ENCODE results near the gene PRKG1.

Gene PRKG1

DNA sequence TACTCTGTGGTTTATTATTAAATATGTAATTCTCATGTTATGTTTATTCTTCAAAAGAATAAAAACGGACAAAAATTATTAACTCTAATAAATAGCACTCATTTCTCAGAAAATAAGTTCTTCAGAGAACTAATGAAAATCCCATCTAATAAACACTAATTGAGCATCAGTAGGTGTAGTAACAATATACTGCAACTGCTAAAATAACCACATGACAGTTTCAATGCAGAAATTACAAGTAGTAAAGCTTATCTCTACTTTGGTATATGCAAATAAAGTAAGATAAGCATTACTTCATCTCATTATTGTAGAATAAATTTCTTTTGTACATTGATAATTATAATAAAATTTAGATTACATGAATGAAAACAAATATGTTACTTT lies 1183.4 kb downstream of the PRKG1 start:
- DNase-seq: no peak

DNA sequence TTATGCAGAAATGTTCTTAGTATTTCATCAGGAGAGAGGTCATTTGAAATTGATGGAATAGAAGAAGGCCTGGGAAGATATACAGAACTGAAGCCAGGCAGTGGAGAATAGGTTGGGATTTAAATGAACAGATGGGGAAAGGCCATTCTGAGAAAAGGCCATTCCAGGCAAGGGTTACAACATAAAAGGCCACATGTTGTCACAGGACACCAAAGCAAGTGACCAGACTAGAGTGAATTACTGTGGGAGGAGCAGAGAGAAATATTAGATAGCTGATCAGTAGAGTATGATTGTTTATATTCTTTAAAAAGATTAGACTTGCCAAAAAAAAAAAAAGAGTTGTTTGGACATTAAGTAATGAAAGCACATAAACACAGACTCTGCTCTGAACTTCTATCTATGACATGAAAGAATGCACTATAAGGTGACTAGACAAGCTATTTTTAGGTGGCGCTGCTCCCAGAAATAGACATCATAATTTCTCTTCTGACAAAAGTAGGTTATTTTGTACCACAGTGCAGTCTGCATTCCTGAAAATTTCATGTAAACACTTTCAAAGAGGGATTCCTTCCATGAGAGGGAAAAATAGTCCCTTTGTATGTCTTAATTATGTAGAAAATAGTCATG lies 1184.6 kb downstream of the PRKG1 start:
- DNase-seq: no peak

DNA sequence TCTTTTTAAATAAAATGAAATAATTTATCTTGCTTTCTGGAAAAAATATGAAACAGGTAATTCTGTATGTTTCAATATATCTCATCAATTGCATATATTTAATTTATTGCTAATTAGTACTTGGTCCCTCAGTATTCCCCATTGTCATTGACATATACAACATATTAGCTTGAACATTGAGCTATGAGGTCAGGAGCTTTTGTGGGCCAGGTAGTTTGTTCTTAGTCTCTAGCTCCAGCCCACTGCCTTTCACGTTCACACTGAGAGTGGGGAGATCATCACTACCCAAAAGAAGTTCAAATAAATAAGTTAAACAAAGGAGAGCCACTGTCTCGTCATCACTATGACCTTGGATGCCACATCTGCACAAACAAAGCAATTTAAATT lies 1185.1 kb downstream of the PRKG1 start:
- no peak for DNase-seq

DNA sequence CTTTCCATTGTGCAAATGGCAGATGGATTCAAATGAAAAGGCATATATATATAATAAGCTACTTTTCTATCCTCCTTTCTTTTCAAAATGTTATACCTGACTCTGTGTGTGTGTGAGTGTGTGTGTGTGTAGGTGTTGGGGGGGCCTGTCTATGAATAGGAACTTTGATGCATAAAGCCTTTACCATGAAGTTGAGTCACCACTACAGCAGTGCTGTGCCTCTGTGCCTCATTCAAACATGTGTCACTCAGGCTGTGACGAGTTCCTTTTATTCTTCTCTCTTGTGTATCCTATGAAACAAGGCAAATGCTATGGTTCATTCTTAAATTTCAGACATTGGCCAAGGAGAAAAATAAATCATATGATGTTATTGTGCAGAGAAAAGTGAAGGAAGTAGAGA lies 1187.1 kb downstream of the PRKG1 start:
- DNase-seq: no peak

DNA sequence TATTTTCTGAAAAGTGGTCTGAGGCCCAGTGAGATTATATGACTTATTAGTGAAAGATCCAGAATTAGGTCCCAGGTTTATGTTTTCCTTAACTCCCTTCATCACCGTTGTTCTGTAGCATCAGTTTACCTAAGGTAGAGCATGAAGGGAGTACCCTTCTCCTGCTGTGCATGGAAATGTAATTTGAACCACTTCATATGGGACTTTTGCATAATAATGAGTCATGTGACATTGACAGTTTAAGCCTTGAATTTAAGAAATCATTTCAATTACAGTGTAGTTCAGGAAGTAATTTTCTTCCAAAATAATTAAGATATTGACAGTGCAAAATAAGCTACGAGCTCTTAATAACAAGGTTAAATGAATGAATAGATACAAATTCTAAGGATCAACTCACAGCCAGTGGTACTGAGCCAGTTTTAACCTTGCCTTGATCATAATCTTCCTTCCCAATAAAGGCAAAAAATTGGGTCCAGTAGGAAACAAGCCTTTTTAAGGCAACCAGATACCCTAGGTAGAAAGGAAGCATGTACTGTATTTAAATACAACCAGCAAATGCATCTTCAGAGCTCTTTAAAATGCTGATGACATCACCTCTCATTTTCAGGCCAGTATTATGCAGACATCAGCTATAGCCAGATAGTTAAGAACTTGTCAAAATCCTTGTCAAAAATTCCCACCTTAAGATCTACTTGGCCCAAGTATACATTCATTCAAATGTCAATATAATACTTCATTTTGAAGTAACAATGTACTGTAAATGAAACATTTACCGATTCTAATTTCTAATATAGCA lies 1191.0 kb downstream of the PRKG1 start:
- DNase-seq: no peak

DNA sequence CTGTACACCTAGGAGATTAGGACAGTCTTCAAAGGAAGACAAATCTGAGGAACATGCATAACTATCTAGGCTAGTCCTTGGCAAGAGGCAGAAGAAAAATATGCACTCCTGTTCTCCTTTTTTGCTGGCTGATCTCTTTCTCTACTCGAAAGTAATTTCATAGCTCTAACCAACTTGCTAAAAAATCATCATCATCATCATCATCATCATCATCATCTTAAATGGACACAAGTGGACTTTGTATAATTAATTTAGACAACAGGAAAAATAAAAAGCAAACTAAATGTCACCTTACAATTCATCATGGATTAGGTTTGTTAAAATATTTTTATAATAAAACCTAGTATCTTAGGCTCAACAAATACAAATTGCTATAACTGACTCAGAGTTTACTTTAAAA lies 1192.6 kb downstream of the PRKG1 start:
- no peak for DNase-seq

DNA sequence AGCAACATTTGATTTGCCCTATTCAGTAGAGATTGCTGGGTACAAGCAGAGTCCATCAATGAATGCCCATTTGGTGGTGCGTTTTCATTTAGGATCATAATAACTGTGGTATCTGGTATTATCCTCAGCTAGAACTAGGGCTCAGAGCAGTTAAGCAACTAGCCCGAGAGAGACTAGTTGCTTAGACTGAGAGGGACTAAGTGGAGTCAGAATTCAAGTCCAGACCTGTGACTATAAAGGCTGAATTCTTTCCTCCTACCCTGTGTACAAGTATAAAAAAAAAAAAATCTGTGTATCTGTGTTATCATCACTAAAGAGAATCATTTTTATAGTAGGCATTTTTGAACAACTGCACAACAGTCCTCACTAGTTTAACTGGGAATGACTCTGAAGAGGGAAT lies 1194.5 kb downstream of the PRKG1 start:
- no peak for DNase-seq

DNA sequence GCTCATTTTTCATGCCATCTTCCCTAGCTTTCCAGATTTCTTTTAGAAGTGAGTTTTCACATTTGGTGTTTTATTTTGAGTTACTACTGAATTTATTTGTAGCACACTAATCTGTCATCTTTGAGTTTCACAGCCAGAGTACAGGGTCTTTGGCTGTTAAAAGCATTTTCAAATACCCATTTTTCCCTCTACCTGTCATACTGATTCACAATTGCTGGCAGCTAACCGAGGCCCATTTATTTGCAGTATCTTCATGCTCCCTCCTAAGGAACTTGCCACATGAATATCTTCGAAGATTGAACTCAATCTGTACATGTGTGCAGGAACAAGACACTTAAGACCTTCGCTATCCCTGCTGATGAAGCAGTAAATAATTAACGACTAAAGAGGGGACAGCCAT lies 1194.9 kb downstream of the PRKG1 start:
- DNase-seq: no peak

GRCh38 chr10:52276163-52276562 lies 1201.9 kb downstream of the PRKG1 start:
- DNase-seq: no peak

GRCh38 chr10:52276986-52277385 lies 1202.7 kb downstream of the PRKG1 start:
- no peak for DNase-seq

- DNase-seq: no peak
Measured at GRCh38 chr10:52279546-52279945, 1205.3 kb downstream of the PRKG1 start.

GRCh38 chr10:52280051-52280450 lies 1205.8 kb downstream of the PRKG1 start:
- no peak for DNase-seq

- no peak for DNase-seq
Measured at GRCh38 chr10:52283174-52283573, 1208.9 kb downstream of the PRKG1 start.

DNA sequence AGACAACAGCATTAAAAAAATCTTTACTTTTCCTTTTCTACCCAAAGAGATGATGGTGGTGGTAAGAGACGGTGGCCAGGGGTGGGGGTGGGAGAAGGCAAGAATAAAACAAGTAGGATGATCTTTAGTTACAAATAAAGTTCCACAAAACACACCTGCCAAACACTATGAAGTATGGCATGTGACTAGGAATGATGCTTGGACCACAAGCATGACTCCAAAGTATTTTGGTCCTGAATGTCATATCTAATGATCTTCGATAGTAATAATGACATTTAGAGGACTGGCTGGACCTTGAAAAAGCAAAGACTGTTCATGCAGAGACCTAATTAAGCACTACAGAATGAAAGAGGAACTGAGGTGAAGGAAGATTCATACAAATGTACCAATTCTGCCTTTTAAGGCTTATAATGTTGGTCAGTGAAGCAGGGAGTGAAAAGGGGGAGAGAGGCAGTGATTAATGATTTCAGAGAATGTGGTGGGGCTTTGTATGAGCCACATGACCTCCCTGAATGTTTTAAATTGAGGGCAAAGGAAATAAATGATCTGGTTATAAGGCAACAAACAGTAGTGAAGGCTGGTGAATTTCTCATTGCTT lies 1210.2 kb downstream of the PRKG1 start:
- DNase-seq: no peak

DNA sequence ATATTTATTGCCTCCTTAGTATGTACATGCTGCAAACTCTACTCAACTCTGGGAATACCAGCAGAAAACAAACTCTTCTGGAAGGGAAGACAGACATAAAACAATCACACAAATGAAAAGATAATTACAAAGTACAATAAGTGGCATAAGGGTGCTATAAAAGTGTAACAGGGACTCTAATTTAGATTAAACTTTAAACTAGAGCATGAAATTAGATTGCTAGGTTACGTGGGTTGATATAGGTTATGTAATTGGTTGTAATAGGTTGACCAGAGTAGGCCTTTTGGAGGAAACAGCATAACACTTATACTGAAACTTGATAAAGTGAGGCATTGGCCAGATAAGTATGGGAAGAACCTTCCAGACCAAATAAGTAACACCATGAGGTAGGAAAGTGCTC lies 1213.6 kb downstream of the PRKG1 start:
- DNase-seq: no peak

DNA sequence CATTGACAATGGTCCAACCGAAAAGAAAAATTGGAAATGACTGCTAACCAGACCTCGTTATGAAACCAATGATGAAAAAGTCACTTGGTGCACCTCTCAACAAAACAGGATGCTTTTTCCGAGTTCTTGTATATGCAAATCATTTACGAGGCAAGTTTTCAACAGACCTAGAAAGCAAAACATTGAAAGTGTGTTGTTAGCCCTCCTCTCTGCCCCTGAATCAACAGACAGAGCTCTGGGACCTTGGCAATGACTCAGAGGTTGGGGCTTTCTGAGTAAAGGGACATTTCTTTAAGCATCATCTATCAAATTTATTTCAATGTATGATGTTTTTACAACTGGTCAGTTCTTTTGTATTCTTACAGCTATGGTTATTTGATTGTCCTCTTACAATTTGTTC lies 1223.5 kb downstream of the PRKG1 start:
- no peak for DNase-seq

DNA sequence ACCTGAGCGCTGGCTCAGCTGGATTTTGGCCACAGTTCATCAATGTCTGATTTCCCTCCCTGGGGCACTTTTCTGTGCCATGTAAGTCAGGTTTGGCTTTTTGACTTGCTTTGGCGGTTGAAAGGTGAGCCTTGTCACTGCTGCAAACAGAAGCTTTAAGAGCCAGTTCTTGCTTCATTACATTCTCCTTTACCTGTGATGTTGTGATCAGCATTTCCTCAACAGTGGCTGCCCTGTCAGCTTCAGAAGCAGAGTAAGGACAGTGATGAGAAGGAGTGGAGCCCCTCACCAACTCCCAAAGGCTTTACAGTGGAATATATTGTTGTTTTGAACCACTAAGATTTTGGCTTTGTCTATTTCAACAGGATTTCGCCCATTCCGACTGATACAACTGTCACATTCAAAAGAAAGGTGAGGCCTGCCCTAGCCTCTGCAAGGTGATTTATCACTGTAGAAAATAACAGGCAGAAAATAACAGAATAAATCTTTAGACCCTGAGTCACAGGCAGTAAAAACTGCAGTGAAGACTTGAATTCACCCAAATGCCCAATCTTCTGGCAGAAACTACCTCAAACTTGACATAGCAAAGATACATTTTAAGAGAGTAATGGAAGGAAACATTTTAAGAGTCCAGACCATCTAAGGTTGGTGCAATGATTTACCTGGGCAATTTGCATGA lies 1226.5 kb downstream of the PRKG1 start:
- no peak for DNase-seq

GRCh38 chr10:52308251-52309031 lies 1234.2 kb downstream of the PRKG1 start:
- DNase-seq: no peak

GRCh38 chr10:52312942-52313255 lies 1238.6 kb downstream of the PRKG1 start:
- DNase-seq: no peak

- no peak for DNase-seq
Measured at GRCh38 chr10:52313256-52313932, 1239.1 kb downstream of the PRKG1 start.

- DNase-seq: no peak
Measured at GRCh38 chr10:52313933-52314821, 1239.9 kb downstream of the PRKG1 start, which contains the start of gene DKK1. Gene DKK1 (plus strand): TSS chr10:52314281. CDS start chr10:52314435, 154 bp downstream.

Measured in NCI-H1105 (cell line).